SU-DHL-6 (cell line): ENCODE results near the gene OTC.

Source experiments
- CTCF ChIP-seq: fragments of 200-600 bp; sonication (generic); IDR thresholded peaks from one replicate; pipeline ENCODE4 v1.5.1; 2017; ENCODE audit warnings: antibody characterized with exemption, mild to moderate bottlenecking, low read length, moderate library complexity; ENCODE audit not compliant: insufficient read depth, poor library complexity, severe bottlenecking
- EZH2phosphoT487 ChIP-seq: fragments of 200-600 bp; sonication (generic), shearing (Covaris generic); conservative IDR thresholded peaks from 2 replicates; pipeline ENCODE4 v1.6.1; 2018; ENCODE audit warnings: mild to moderate bottlenecking, antibody characterized with exemption, low read length, moderate library complexity, mixed read lengths

GRCh38 chrX:38400389-38400910 lies 48.0 kb downstream of the OTC start:
- TF ChIP-seq CTCF (no peak), EZH2phosphoT487 (no peak)
